GM18861 (cell line): Measurements from ENCODE around the gene SH3D21.

ENCODE experiments used
- ATAC-seq: cut with Tn5 transposase; IDR thresholded peaks from one replicate; pipeline ENCODE4 v1.9.1; 2021; ENCODE audit not compliant: unreplicated experiment

Gene SH3D21

DNA sequence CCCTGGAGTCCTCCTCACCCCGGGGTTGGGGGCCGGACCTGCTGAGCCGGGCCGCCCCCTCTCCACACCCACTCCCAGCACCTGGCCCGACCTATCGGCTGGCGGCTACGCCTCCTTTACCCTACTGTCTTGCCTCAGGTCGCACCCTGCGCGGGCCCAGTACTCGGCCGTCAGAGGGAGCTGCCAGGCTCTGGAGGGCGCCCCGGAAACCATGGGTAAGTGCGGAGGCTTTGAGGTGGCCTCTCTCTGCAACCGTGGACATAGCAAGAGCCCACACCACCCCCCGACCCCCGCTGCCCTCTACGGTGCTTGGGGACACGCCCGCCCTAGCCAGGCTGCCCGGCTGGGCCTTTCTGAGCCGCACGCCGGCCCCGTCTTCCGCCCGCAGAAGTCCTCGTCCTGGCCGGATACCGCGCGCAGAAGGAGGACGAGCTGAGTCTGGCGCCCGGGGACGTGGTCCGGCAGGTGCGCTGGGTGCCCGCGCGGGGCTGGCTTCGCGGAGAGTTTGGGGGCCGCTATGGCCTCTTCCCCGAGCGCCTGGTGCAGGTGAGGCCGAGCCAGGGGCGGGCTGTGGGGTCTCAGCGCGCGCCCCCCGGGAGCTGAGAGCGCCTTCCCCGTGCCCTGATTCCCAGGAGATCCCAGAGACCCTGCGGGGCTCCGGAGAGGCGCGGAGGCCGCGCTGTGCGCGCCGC lies at the start of gene SH3D21:
TSS of gene SH3D21 (plus strand) at position 159 of the 692 bp plus-strand sequence. CDS start at position 212, 53 bp downstream.
- ATAC-seq = peak; percentile 13

DNA sequence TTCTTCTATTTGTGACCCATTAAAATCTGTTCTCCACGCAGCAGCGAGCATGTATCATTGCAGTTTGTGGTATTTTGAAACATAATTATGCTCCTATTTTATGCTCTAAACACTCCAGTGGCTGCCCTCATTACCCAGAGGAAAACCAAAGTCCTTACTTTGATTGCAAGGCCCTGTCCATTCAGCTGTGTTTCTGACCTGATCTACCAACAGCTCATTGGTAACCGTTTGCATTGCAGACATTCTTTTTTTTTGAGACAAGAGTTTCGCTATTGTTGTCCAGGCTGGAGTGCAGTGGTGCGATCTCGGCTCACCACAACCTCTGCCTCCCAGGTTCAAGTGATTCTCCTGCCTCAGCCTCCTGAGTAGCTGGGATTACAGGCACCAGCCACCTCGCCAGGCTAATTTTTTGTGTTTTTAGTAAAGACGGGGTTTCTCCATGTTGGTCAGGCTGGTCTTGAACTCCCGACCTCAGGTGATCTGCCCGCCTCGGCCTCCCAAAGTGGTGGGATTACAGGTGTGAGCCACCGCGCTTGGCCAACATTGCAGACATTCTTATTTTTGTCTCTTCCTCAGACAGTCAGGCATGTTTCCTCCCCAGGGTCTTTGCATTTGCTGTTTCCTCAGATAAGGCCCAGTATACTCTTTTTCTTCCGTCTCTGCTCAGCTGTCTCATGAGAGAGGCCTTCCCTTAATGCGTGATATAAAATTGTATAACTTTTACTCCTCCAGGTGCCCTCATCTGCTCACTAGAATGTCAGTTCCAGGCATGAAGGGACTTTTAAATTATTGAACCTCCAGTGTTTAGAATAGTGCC lies 49.4 kb upstream of the SH3D21 start:
- ATAC-seq = no peak

DNA sequence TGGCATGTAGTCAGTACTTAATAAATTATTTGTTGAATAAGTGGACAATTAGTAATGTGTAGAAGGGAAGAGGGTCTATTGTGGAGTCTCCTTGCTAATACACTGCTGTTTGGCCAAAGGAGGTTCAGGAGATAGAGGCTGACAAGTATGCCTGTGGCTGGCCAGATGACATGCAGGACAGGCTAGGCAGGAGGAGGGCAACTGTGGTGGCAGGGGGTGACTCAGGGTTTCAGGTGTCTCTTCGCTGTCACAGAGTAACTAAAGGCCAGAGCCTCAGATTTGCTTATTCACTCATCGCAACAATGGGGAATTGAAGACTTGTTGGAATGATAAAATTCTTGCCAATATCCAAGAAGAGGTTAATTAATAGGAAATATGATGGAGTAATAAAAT lies 48.8 kb upstream of the SH3D21 start:
- ATAC-seq = no peak

GRCh38 chr1:36258960-36259344 lies 47.2 kb upstream of the SH3D21 start:
- ATAC-seq = no peak

DNA sequence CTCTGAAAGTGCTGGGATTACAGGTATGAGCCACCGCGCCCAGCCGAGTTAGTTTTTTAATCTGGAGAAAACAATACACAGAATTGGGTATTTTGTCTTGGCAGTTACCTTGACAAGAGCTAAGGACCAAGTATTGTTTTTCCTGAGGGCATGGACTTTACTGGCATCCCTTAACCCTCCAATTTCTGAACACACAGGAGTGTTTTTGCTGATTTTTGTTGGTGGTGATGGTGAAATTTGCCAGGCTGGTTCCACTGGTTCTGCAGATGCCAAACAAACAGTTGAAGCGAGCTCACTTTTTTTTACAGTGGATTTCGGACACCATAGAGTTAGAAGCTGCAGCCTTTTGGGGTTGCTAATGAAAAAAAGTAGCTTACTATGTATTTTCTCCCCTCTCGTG lies 37.2 kb upstream of the SH3D21 start:
- no peak for ATAC-seq

DNA sequence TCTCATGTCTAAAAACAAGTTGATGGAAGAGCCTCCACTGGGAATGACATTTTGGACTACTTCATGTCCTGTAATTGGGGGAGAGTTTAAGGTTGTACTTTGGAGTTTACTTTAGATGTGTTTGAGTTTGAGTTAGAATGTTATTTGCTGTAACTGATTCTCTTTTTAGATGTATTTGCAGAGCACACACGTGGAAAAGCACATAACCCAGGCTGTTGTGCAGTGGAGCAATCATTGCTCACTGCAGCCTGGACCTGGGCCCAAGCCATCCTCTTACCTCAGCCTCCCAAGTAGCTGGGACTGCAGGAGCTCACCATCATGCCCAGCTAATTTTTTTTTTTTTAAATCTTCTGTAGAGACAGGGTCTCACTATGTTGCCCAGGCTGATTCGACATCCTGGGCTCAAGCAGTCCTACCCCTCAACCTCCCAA lies 36.7 kb upstream of the SH3D21 start:
- no peak for ATAC-seq

- ATAC-seq = no peak
Observed at GRCh38 chr1:36273024-36273423, 33.1 kb upstream of the SH3D21 start.

DNA sequence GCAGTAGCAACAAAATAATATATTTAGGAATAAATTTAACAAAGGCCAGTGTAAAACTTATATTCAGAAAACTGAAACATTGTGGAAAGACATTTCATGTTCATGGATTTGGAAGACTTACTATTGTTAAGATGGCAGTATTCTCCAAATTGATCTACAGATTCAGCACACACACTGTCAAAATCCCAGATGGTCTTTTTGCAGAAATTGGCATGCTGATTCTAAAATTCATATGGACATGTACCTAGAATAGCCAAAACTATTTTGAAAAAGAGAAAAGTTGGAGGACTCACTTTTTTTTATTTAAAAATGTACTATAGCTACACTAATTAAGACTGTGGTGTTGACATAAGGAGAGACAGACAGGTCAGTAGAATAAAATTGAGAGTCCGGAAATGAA lies 32.0 kb upstream of the SH3D21 start:
- no peak for ATAC-seq

- ATAC-seq = no peak
Observed at GRCh38 chr1:36276688-36277087, 29.5 kb upstream of the SH3D21 start.

DNA sequence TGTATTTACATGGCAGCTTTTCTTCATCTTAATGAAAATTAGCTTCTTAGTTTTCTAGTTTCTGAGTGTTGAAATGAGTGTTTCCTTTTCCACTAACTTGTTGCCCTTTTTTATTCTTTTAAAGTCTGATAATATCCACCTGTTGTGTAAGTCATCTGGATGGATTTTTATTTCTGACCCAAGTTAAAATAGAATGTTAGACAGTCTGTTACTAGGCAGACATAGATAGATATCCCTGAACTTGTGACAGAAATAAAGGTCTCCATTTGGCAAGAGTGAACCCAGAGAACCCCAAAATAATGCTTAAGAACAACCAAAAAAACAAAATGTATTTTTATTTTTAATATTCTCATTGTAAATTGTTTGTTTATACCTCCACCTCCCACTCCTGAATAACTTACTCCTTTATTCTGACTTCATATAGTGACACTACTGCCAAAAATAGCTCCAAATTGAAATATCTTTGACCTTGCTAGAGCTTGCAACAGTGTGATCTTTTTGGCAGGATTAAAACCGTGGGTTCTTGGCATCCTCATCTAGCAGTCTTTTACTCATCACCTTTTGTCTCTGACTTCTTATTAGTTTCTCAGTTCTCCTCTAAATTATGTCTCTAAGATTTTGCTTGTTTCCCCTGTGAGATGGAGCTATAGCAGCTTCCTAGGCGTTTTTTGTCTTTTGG lies 26.9 kb upstream of the SH3D21 start:
- no peak for ATAC-seq

DNA sequence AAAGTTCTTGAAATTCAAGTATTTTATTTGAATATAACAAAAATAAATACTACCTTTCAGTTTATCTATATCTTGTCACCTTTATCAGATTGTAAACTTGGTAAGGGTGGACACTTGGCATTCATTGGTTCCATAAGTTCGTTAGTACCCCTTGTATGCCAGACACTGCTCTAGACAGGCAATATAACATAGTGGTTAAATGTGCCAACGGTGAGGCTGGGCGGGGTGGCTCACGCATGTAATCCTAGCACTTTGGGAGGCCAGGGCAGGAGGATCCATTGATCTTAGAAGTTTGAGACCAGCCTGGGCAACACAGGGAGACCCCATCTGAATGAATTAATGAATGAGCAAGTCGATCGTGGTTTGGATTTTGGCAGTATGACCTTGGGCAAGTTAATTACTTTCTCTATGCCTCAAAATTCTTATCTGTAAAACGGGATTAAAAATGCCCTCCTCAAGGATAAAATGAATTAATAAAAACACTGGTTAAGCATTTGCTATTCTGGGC lies 26.3 kb upstream of the SH3D21 start:
- ATAC-seq = no peak

DNA sequence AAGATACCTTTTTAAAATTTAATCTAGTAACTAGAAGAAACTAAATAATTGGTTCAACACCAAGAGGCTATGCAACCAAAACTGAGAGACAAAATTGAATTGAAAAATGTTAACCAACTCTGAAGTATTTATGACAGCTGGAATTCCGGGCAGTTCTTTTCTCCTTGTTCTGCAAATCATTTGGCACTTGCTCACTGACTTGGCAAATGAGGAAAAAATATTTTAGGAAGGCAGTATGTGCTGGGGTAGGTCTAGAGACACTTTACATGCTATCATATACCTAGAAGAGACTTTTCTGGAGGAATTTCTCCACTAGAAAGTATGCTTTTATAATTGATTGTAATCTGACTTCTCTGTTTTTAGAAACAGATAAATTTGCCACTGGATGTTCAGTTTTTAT lies 22.1 kb upstream of the SH3D21 start:
- no peak for ATAC-seq

DNA sequence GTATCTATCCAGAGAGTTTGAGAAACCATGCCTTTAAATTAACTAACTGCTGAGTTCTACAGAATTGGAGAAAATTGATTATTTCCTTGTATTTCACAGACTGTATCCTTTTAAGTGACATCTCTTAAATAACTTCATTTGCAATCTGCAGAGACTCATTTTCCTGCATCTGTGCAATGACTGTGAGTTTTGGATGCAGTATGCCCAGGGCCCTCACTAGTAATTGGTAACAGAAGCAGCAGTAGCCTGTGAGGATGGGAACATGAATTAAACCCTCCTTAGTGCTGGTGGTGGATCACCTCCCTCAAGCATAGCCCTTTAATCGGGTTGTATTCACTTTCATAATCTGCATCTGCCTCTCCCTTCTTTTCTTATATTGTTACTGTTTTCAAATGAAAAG lies 21.7 kb upstream of the SH3D21 start:
- no peak for ATAC-seq

- no peak for ATAC-seq
Observed at GRCh38 chr1:36285443-36286101, 20.6 kb upstream of the SH3D21 start.

DNA sequence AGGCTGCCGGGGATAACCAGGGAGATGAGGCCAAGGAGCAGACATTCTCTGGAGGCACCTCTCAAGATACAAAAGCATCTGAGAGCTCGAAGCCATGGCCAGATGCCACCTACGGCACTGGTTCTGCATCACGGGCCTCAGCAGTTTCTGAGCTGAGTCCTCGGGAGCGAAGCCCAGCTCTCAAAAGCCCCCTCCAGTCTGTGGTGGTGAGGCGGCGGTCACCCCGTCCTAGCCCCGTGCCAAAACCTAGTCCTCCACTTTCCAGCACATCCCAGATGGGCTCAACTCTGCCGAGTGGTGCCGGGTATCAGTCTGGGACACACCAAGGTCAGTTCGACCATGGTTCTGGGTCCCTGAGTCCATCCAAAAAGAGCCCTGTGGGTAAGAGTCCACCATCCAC lies 19.4 kb upstream of the SH3D21 start:
- ATAC-seq = no peak

DNA sequence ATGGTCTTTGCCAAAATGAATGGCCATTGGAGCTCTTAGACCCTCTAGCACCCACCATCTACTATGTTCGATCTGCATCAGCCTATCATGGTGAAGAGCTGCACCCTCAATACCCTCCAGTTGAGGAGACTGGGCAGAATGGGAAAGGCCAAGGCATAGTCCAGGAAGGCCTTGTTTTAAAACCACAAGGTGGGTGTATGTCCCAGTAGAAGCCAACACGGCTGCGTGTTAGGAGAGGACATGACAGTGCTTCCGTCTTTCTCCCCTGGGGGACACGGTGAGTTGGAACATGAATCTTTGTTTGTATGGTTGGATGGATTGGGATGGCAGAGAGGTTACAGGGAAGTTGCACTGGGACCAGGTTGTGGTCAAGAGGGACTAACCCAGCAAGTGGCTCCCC lies 18.6 kb upstream of the SH3D21 start:
- no peak for ATAC-seq

- ATAC-seq = no peak
Observed at GRCh38 chr1:36295390-36295789, 10.8 kb upstream of the SH3D21 start.

DNA sequence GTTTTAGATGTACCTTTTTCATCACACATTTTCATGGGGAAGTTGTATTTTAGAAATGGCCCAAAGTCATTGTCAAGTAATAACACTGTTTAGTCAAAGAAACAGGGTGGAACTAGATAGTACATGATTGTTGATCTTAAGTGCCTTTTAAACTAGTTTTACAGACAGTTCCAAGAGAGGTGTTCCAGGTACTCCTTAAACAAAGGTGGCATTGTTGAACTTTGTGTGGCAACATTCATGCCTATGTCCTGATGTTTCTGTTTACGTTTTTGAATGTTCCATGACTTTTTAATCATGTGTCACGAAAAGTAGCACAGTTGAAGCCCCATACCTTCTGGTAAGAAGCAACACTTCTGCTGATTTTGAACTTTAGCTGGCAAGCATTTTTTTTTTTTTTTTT lies 9.1 kb upstream of the SH3D21 start:
- ATAC-seq = no peak

DNA sequence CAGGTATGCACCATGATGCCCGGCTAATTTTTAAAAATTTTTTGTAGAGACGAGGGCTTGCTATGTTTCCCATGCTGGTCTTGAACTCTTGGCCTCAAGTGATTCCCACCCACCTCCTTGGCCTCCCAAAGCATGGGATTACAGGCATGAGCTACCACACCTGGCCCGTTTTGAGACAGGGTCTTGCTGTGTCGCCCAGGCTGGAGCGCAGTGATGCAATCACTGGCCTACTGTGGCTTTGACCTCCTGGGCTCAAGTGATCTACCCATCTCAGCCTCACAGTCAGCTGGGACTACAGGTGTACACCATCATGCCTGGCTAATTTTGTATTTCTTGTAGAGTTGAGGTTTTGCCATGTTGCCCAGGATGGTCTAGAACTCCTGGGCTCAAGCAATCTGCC lies 7.5 kb upstream of the SH3D21 start:
- no peak for ATAC-seq

DNA sequence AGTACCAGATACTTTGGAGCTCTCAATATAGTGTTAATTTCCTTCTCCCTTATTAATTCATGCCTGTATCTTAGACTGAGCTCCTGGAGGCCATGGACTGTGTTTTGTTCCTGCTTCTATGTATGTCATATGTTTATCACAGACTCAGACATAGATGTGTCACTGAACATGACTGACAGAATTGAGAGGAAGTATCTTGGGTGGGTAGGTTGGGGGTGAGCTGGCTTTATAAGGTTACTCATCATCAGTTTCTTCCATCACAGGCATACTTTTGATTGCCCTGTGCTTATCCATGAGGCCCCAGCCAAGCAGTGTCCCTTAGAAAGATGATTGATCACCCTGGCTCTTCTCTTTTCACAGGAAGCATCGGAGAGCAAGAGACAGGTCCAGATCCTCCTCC lies 5.6 kb upstream of the SH3D21 start:
- ATAC-seq = no peak

GRCh38 chr1:36301220-36301619 lies 4.9 kb upstream of the SH3D21 start:
- ATAC-seq = no peak
